Neuronal stem cell (in vitro differentiated cells): ENCODE results near the gene TALDO1. TPM values are rescaled to one million over a fixed set of nuclear protein-coding genes. Genes with fewer than 3 reads are reported as not detected.

ENCODE experiments used
- DNase-seq: peaks from one replicate; pipeline ENCODE4 v3.0.0-alpha.2; 2013; ENCODE audit warnings: low spot score
- H2AFZ ChIP-seq: one replicate; pipeline ENCODE4 v1.6.1; 2013; ENCODE audit warnings: mild to moderate bottlenecking, low read length, inconsistent platforms
- H2AK5ac ChIP-seq: 2 replicates; pipeline ENCODE4 v1.6.1; 2013; ENCODE audit warnings: low read depth, mild to moderate bottlenecking, inconsistent platforms, low read length, moderate library complexity, mixed read lengths
- H2BK120ac ChIP-seq: 2 replicates; pipeline ENCODE4 v1.6.1; 2013; ENCODE audit warnings: low read depth, mild to moderate bottlenecking, inconsistent platforms, low read length, moderate library complexity, mixed read lengths
- H2BK12ac ChIP-seq: one replicate; pipeline ENCODE4 v1.6.1; 2013; ENCODE audit warnings: low read length, inconsistent platforms
- H2BK15ac ChIP-seq: 2 replicates; pipeline ENCODE4 v1.6.1; 2013; ENCODE audit warnings: mild to moderate bottlenecking, low read length, inconsistent platforms, mixed read lengths
- H2BK5ac ChIP-seq: one replicate; pipeline ENCODE4 v1.6.1; 2013; ENCODE audit warnings: inconsistent platforms, mild to moderate bottlenecking, low read length, moderate library complexity
- H3K14ac ChIP-seq: one replicate; pipeline ENCODE4 v1.6.1; 2013; ENCODE audit warnings: low read length, inconsistent platforms
- H3K18ac ChIP-seq: 2 replicates; pipeline ENCODE4 v1.6.1; 2013; ENCODE audit warnings: low read length, inconsistent platforms
- H3K23ac ChIP-seq: 2 replicates; pipeline ENCODE4 v1.6.1; 2013; ENCODE audit warnings: low read depth, mild to moderate bottlenecking, mixed read lengths, low read length, inconsistent platforms; ENCODE audit not compliant: poor library complexity
- H3K27ac ChIP-seq: replicated peaks from 3 replicates; pipeline ENCODE4 v1.5.1; 2013; ENCODE audit warnings: low read length, inconsistent platforms
- H3K27me3 ChIP-seq, 3 experiments: 2 replicates each; pipeline ENCODE4 v1.6.1; 2013; ENCODE audit warnings: low read length in 3 of 3, mild to moderate bottlenecking in 2 of 3, inconsistent platforms in 1 of 3, low read depth in 1 of 3, mixed read lengths in 1 of 3, moderate library complexity in 1 of 3; ENCODE audit not compliant: control insufficient read depth in 3 of 3, insufficient read depth in 3 of 3
- H3K36me3 ChIP-seq, 2 donors: replicated peaks in 1 of 2; 2 replicates each; pipeline ENCODE4 v1.6.1; 2013; ENCODE audit warnings: low read length in 2 of 2; ENCODE audit not compliant: control insufficient read depth in 2 of 2, insufficient read depth in 2 of 2
- H3K4ac ChIP-seq: 2 replicates; pipeline ENCODE4 v1.6.1; 2013; ENCODE audit warnings: inconsistent platforms, mild to moderate bottlenecking, low read length, moderate library complexity
- H3K4me1 ChIP-seq, 2 donors: 1 replicate in 1 of 2; 2 replicates in 1 of 2; pipeline ENCODE4 v1.6.1; 2013; ENCODE audit warnings: low read length in 2 of 2, low read depth in 1 of 2; ENCODE audit not compliant: control insufficient read depth in 2 of 2, insufficient read depth in 1 of 2
- H3K4me2 ChIP-seq: one replicate; pipeline ENCODE4 v1.6.1; 2013; ENCODE audit warnings: mild to moderate bottlenecking, low read length, inconsistent platforms; ENCODE audit not compliant: insufficient read depth, poor library complexity, severe bottlenecking
- H3K4me3 ChIP-seq, 2 donors: 2 replicates each; pipeline ENCODE4 v1.5.1; 2013; ENCODE audit warnings: low read length in 2 of 2, mild to moderate bottlenecking in 2 of 2, inconsistent platforms in 1 of 2, moderate library complexity in 1 of 2
- H3K79me1 ChIP-seq: one replicate; pipeline ENCODE4 v1.6.1; 2013; ENCODE audit warnings: low read depth, mild to moderate bottlenecking, inconsistent platforms, low read length, moderate library complexity
- H3K9ac ChIP-seq: one replicate; pipeline ENCODE4 v1.6.1; 2013; ENCODE audit warnings: mild to moderate bottlenecking, low read depth, low read length, inconsistent platforms; ENCODE audit not compliant: poor library complexity
- H3K9me3 ChIP-seq, 2 donors: replicated peaks in 1 of 2; 2 replicates each; pipeline versions ENCODE3 to v1.6.1; 2013; ENCODE audit warnings: low read length in 2 of 2, mild to moderate bottlenecking in 2 of 2, inconsistent platforms in 1 of 2, low read depth in 1 of 2, mixed read lengths in 1 of 2, moderate library complexity in 1 of 2; ENCODE audit not compliant: control insufficient read depth in 2 of 2, insufficient read depth in 1 of 2
- H4K8ac ChIP-seq: one replicate; pipeline ENCODE4 v1.6.1; 2013; ENCODE audit warnings: low read depth, mild to moderate bottlenecking, inconsistent platforms, low read length, moderate library complexity
- H4K91ac ChIP-seq: one replicate; pipeline ENCODE4 v1.6.1; 2013; ENCODE audit warnings: low read length, low read depth, mild to moderate bottlenecking, inconsistent platforms; ENCODE audit not compliant: poor library complexity
- WGBS, 2 donors: extraction: QIAGEN DNeasy Blood & Tissue Kit; methylation state at CpG; one replicate each; pipeline ENCODE4 v1.1.7; 2013; ENCODE audit warnings: missing lambda C conversion rate in 2 of 2, mixed read lengths in 1 of 2; ENCODE audit not compliant: insufficient read length in 2 of 2, insufficient replicate concordance in 1 of 2; ENCODE audit errors: extremely low coverage in 2 of 2; 5-methylcytosine and 5-hydroxymethylcytosine counted together
- polyA plus RNA-seq, 2 experiments: library from polyadenylated mRNA; stranded (reverse); fragments of 200-250 nt; gene quantifications; one replicate each; pipeline ENCODE4 v1.2.3, GENCODE V29; 2013

TALDO1 gene
- polyA plus RNA-seq (2013, experiment 1 of 2): 111 TPM
- polyA plus RNA-seq (2013, experiment 2 of 2): 112 TPM

- peak within 1 kb of the TSS; percentile 95 to 96 for H3K4me3 ChIP-seq
- WGBS, 2 donors: no CpG with 5 or more reads among the region's 112 CpGs
- peaks cover 0 to 2% (median 0%) of the 10 kb centered on the region in 3 experiments for H3K27me3 ChIP-seq
- peak within 1 kb of the TSS; percentile 99 for H3K4me2 ChIP-seq
- peak within 1 kb of the TSS; percentile 89 for H3K14ac ChIP-seq
- H4K91ac ChIP-seq: no peak within 1 kb of the TSS
- H2BK15ac ChIP-seq: peak within 1 kb of the TSS; percentile 24
- peak within 1 kb of the TSS; percentile 81 for H3K27ac ChIP-seq
- H2BK120ac ChIP-seq: no peak within 1 kb of the TSS
- peak within 1 kb of the TSS; percentile 92 for H2AK5ac ChIP-seq
- H3K36me3 ChIP-seq: peaks cover 0 to 2% of the 10 kb centered on the region in 2 donors
- H3K23ac ChIP-seq: peak within 1 kb of the TSS; percentile 99
- H3K79me1 ChIP-seq: peaks cover 9% of the 10 kb centered on the region
- H4K8ac ChIP-seq: no peak within 1 kb of the TSS
- DNase-seq: peak; percentile 89
- peak within 1 kb of the TSS; percentile 73 for H2BK12ac ChIP-seq
- H2AFZ ChIP-seq: peak within 1 kb of the TSS; percentile 91
- H3K4me1 ChIP-seq: peaks cover 10 to 13% of the 10 kb centered on the region in 2 donors
- H3K18ac ChIP-seq: peak within 1 kb of the TSS; percentile 99
- H3K9me3 ChIP-seq: no peaks in the 10 kb centered on the region
- peak within 1 kb of the TSS; percentile 41 for H3K4ac ChIP-seq
- peak within 1 kb of the TSS; percentile 96 for H3K9ac ChIP-seq
- H2BK5ac ChIP-seq: peak within 1 kb of the TSS; percentile 95
Observed at GRCh38 chr11:747158-748006, at the start of gene TALDO1. Gene TALDO1 (plus strand): TSS chr11:747464. CDS start chr11:747482, 18 bp downstream.

- no CpG with 5 or more reads among the region's 11 CpGs for WGBS, 2 donors
- Histone ChIP-seq H3K23ac (peak overlapping the region; percentile 92), H3K14ac (no peak overlapping the region), H3K4ac (no peak overlapping the region), H2BK12ac (no peak overlapping the region), H3K79me1 (peaks cover 12% of the 10 kb centered on the region), H3K18ac (no peak overlapping the region), H3K27ac (peak overlapping the region; percentile 35), H3K27me3 (no peaks in the 10 kb centered on the region), H2BK120ac (no peak overlapping the region), H3K4me1 (peaks cover 11 to 25% of the 10 kb centered on the region in 2 donors), H3K9me3 (no peaks in the 10 kb centered on the region), H2AFZ (no peak overlapping the region), H3K4me2 (no peak overlapping the region), H2AK5ac (no peak overlapping the region), H3K36me3 (peaks cover 0 to 19% of the 10 kb centered on the region in 2 donors), H4K8ac (no peak overlapping the region), H4K91ac (no peak overlapping the region), H3K4me3 (no peak overlapping the region), H2BK5ac (no peak overlapping the region), H3K9ac (no peak overlapping the region), H2BK15ac (no peak overlapping the region)
- DNase-seq: no peak
Observed at GRCh38 chr11:697811-698311, 49.4 kb upstream of the TALDO1 start.

GRCh38 chr11:698493-699115, 48.7 kb upstream of the TALDO1 start:
- Histone ChIP-seq H2BK120ac (no peak overlapping the region), H3K79me1 (peaks cover 10% of the 10 kb centered on the region), H4K91ac (no peak overlapping the region), H3K23ac (no peak overlapping the region), H3K27ac (no peak overlapping the region), H3K9ac (no peak overlapping the region), H3K18ac (no peak overlapping the region), H2AK5ac (no peak overlapping the region), H3K4me3 (no peak overlapping the region), H4K8ac (no peak overlapping the region), H3K27me3 (no peaks in the 10 kb centered on the region), H2BK15ac (no peak overlapping the region), H2AFZ (no peak overlapping the region), H3K14ac (no peak overlapping the region), H2BK5ac (no peak overlapping the region), H3K4ac (no peak overlapping the region), H2BK12ac (no peak overlapping the region), H3K9me3 (no peaks in the 10 kb centered on the region), H3K4me2 (no peak overlapping the region), H3K36me3 (peaks cover 0 to 21% of the 10 kb centered on the region in 2 donors), H3K4me1 (peaks cover 7 to 21% of the 10 kb centered on the region in 2 donors)
- WGBS, 2 donors: no CpG with 5 or more reads among the region's 17 CpGs
- no peak for DNase-seq

GRCh38 chr11:699116-699508, 48.2 kb upstream of the TALDO1 start:
- WGBS, 2 donors: no CpG with 5 or more reads among the region's 7 CpGs

More at GRCh38 chr11:699116-699508, 48.2 kb upstream of the TALDO1 start:
- Histone ChIP-seq H2AFZ (no peak overlapping the region), H3K14ac (no peak overlapping the region), H4K91ac (no peak overlapping the region), H3K4me1 (peaks cover 2 to 16% of the 10 kb centered on the region in 2 donors), H3K27me3 (no peaks in the 10 kb centered on the region), H2AK5ac (no peak overlapping the region), H2BK12ac (no peak overlapping the region), H3K9me3 (no peaks in the 10 kb centered on the region), H2BK120ac (no peak overlapping the region), H3K27ac (no peak overlapping the region), H3K4ac (no peak overlapping the region), H3K9ac (no peak overlapping the region), H4K8ac (no peak overlapping the region), H3K36me3 (peaks cover 0 to 22% of the 10 kb centered on the region in 2 donors), H3K4me3 (no peak overlapping the region), H3K23ac (no peak overlapping the region), H3K4me2 (no peak overlapping the region), H3K18ac (no peak overlapping the region), H2BK15ac (no peak overlapping the region), H2BK5ac (no peak overlapping the region), H3K79me1 (peaks cover 6% of the 10 kb centered on the region)
- DNase-seq: no peak
